Right lobe of liver (tissue), 6 donors: Measurements from ENCODE around the gene RALY. TPM values are rescaled to one million over a fixed set of nuclear protein-coding genes. Genes with fewer than 3 reads are reported as not detected.
"Not testable (repeated sequence)": the region's sequence is repeated elsewhere in the genome, so short reads cannot be mapped to it uniquely, and the experiment has no call there.

Source experiments
- ATAC-seq, 4 donors: fragments of 200-7000 bp; cut with Tn5 transposase; one replicate each; pipeline ENCODE4 v1.9.1; 2020; ENCODE audit warnings: mild to moderate bottlenecking in 4 of 4, moderate library complexity in 4 of 4
- DNase-seq, 3 donors: peaks; one replicate each; pipeline ENCODE4 v3.0.0-alpha.2; 2020
- H3K27ac ChIP-seq, 3 donors: fragments of 200-600 bp; one replicate each; pipeline ENCODE4 v1.8.0; 2022
- H3K27me3 ChIP-seq, 2 donors: fragments of 200-600 bp; one replicate each; pipeline ENCODE4 v1.8.0; 2022
- H3K36me3 ChIP-seq, 4 donors: fragments of 200-600 bp; sonication (generic) in 1 of 4; one replicate each; pipeline versions ENCODE4 v1.5.1 to v1.8.0; 2017 to 2022; ENCODE audit warnings: control low read depth in 1 of 4
- H3K4me1 ChIP-seq, 4 donors: fragments of 200-600 bp; sonication (generic) in 1 of 4; one replicate each; pipeline versions ENCODE4 v1.5.1 to v1.8.0; 2017 to 2022; ENCODE audit warnings: control low read depth in 1 of 4
- H3K4me3 ChIP-seq, 3 donors: fragments of 200-600 bp; one replicate each; pipeline ENCODE4 v1.8.0; 2022
- H3K9me3 ChIP-seq, 4 donors: fragments of 200-600 bp; sonication (generic) in 1 of 4; one replicate each; pipeline versions ENCODE4 v1.5.1 to v1.8.0; 2017 to 2022; ENCODE audit warnings: control low read depth in 1 of 4
- CTCF ChIP-seq, 4 donors: fragments of 200-600 bp in 3 of 4; fragments of 450-650 bp in 1 of 4; IDR thresholded peaks; one replicate each; pipeline versions ENCODE4 v1.5.1 to v1.8.0; 2016 to 2022; ENCODE audit warnings: antibody characterized with exemption in 4 of 4, mild to moderate bottlenecking in 2 of 4
- POLR2A ChIP-seq: fragments of 450-650 bp; IDR thresholded peaks from one replicate; pipeline ENCODE4 v1.6.1; 2017; ENCODE audit warnings: antibody characterized with exemption, mild to moderate bottlenecking
- WGBS: methylation state at CpG from one replicate; pipeline ENCODE4 v1.1.6; 2018; ENCODE audit warnings: low coverage, low lambda C conversion rate; ENCODE audit not compliant: insufficient coverage; ENCODE audit errors: missing lambda C conversion rate; 5-methylcytosine and 5-hydroxymethylcytosine counted together
- intact Hi-C, 2 donors: fragments of 100-400 bp; cut with DNase I; formaldehyde crosslinking; loops; one replicate each; pipeline versions ENCODE4 v1.11.2 to v1.14.1; 2022
- total RNA-seq, 6 experiments: library from RNA; depleted of rRNA in 2 of 6; stranded (reverse); fragments of >200 nt in 2 of 6; fragmentation: NEBNext Ultra II Directional in 3 of 6; extraction: Animal tissue kit (Norgen Biotek cat#: 25700) in 3 of 6; gene quantifications; one replicate each; pipeline versions ENCODE4 v1.1.0 to v1.2.4, GENCODE V29; 2016 to 2023
- donor health status: DM: no; HTN: yes; CAD: no.
- donor health status: DM: no; HTN: no; CAD: no.
- donor health status: DM: no; HTN: no; CAD: no.
- donor health status: DM: no; HTN: yes; CAD: no.
- donor health status: DM: no; HTN: yes; CAD: no.

RALY gene
- total RNA-seq, 6 experiments from 2014 or later: 24.8 to 42.1 (median 33.4) TPM

GRCh38 chr20:34024723-34025351, 31.1 kb downstream of the RALY start:
- peak in 2 of 3 donors; percentile 56 to 58 for DNase-seq
- peak overlapping the region in 1 of 3 donors; percentile 24 for H3K27ac ChIP-seq
- intact Hi-C loops: no loop called here
- H3K4me1 ChIP-seq: peaks cover 0 to 39% (median 19%) of the 10 kb centered on the region in 4 donors
- H3K9me3 ChIP-seq: no peaks in the 10 kb centered on the region
- ATAC-seq: peak; percentile 34 to 81 (median 58)
- no peak overlapping the region for H3K4me3 ChIP-seq
- H3K36me3 ChIP-seq: no peaks in the 10 kb centered on the region
- TF ChIP-seq CTCF (IDR thresholded peaks at IDR 0.05): no peak
- H3K27me3 ChIP-seq: no peaks in the 10 kb centered on the region
- WGBS: 12% methylated on average over 3 of the region's 5 CpGs

- H3K4me1 ChIP-seq: peaks cover 0 to 31% (median 17%) of the 10 kb centered on the region in 4 donors
- ATAC-seq, H3K27me3 ChIP-seq, DNase-seq, H3K9me3 ChIP-seq, intact Hi-C loops, H3K27ac ChIP-seq, H3K4me3 ChIP-seq: not testable (repeated sequence)
- WGBS: 87% methylated on average over 6 of the region's 6 CpGs
- peaks cover 0 to 13% (median 0%) of the 10 kb centered on the region in 4 donors for H3K36me3 ChIP-seq
Measured at GRCh38 chr20:34028013-34028412, 34.3 kb downstream of the RALY start.

GRCh38 chr20:34029415-34029814, 35.7 kb downstream of the RALY start:
- intact Hi-C loops: no loop called here
- no peak overlapping the region for H3K4me3 ChIP-seq
- no peaks in the 10 kb centered on the region for H3K27me3 ChIP-seq
- H3K9me3 ChIP-seq: no peaks in the 10 kb centered on the region
- no peak for TF ChIP-seq POLR2A
- no peak for TF ChIP-seq CTCF (IDR thresholded peaks at IDR 0.05)
- H3K27ac ChIP-seq: no peak overlapping the region
- DNase-seq (no peak), ATAC-seq (no peak)
- H3K36me3 ChIP-seq: peaks cover 0 to 17% (median 0%) of the 10 kb centered on the region in 4 donors
- 100% methylated on average over 1 of the region's 1 CpG for WGBS
- H3K4me1 ChIP-seq: peaks cover 0 to 24% (median 14%) of the 10 kb centered on the region in 4 donors

- no peak overlapping the region for H3K4me3 ChIP-seq
- peaks cover 0 to 14% (median 7%) of the 10 kb centered on the region in 4 donors for H3K4me1 ChIP-seq
- TF ChIP-seq POLR2A (no peak), CTCF (IDR thresholded peaks at IDR 0.05) (no peak)
- H3K9me3 ChIP-seq: no peaks in the 10 kb centered on the region
- ATAC-seq (no peak), DNase-seq (no peak)
- 86% methylated on average over 1 of the region's 1 CpG for WGBS
- no peaks in the 10 kb centered on the region for H3K27me3 ChIP-seq
- H3K27ac ChIP-seq: no peak overlapping the region
- intact Hi-C loops: no loop called here
- peaks cover 0 to 17% (median 0%) of the 10 kb centered on the region in 4 donors for H3K36me3 ChIP-seq
Measured at GRCh38 chr20:34030456-34030855, 36.7 kb downstream of the RALY start.

- Histone ChIP-seq H3K9me3 (no peaks in the 10 kb centered on the region), H3K36me3 (peaks cover 0 to 17% (median 0%) of the 10 kb centered on the region in 4 donors), H3K27me3 (no peaks in the 10 kb centered on the region), H3K4me3 (no peak overlapping the region), H3K4me1 (no peaks in the 10 kb centered on the region), H3K27ac (no peak overlapping the region)
- no peak for ATAC-seq
- DNase-seq: no peak
- TF ChIP-seq POLR2A (no peak), CTCF (IDR thresholded peaks at IDR 0.05) (no peak)
- intact Hi-C loops: no loop called here
- WGBS: 84% methylated on average over 3 of the region's 4 CpGs
Measured at GRCh38 chr20:34033903-34034302, 40.2 kb downstream of the RALY start.
